HFFc6 (cell line): ENCODE data around the gene NCBP2. TPM values are rescaled to one million over a fixed set of nuclear protein-coding genes. Genes with fewer than 3 reads are reported as not detected.

Source experiments
- DNase-seq: peaks from one replicate; pipeline ENCODE4 v3.0.0-alpha.2; 2018
- H3K27ac Mint-ChIP-seq: 2 replicates; pipeline ENCODE4 v1.8.0; 2020; ENCODE audit warnings: mild to moderate bottlenecking, mixed read lengths
- H3K27me3 Mint-ChIP-seq: 2 replicates; pipeline ENCODE4 v1.8.0; 2021; ENCODE audit warnings: mild to moderate bottlenecking, moderate library complexity, mixed read lengths; ENCODE audit not compliant: insufficient read depth
- H3K36me3 Mint-ChIP-seq: 2 replicates; pipeline ENCODE4 v1.8.0; 2021; ENCODE audit warnings: low read depth, mixed read lengths
- H3K4me1 Mint-ChIP-seq: 2 replicates; pipeline ENCODE4 v1.8.0; 2020; ENCODE audit warnings: low read depth, mixed read lengths
- H3K4me3 Mint-ChIP-seq: 2 replicates; pipeline ENCODE4 v1.8.0; 2020; ENCODE audit warnings: mild to moderate bottlenecking, moderate library complexity, mixed read lengths
- H3K9me3 Mint-ChIP-seq: 2 replicates; pipeline ENCODE4 v1.8.0; 2020; ENCODE audit warnings: mild to moderate bottlenecking, mixed read lengths
- long read RNA-seq: library from polyadenylated mRNA; unstranded; transcript quantifications from one replicate; pipeline ENCODE4 v2.0.0, GENCODE V29; 2019
- total RNA-seq, 6 experiments: library from RNA; stranded (reverse); fragmentation: NEBNext Ultra II Directional; extraction: Animal tissue kit (Norgen Biotek cat#: 25700); gene quantifications; 2 replicates in 1 of 6; 3 replicates in 5 of 6; pipeline ENCODE4 v1.2.3, GENCODE V29; 2021
- TF ChIP-seq, protein P1 (sequence below): fragments of 200-600 bp; sonication (generic); IDR thresholded peaks from 2 replicates; pipeline ENCODE4 v1.5.0; 2021; ENCODE audit warnings: antibody characterized with exemption, mild to moderate bottlenecking

The NCBP2 gene
- total RNA-seq, result 10 to 100 TPM; 73.6 to 82.2 (median 76.3) TPM
- long read RNA-seq, full-length matches to known transcripts, result 124 of 141 reads
- long read RNA-seq, partial matches to known transcripts, result 4 of 141 reads
- long read RNA-seq, other reads (novel, unspliced or antisense), result 13 of 141 reads

DNA sequence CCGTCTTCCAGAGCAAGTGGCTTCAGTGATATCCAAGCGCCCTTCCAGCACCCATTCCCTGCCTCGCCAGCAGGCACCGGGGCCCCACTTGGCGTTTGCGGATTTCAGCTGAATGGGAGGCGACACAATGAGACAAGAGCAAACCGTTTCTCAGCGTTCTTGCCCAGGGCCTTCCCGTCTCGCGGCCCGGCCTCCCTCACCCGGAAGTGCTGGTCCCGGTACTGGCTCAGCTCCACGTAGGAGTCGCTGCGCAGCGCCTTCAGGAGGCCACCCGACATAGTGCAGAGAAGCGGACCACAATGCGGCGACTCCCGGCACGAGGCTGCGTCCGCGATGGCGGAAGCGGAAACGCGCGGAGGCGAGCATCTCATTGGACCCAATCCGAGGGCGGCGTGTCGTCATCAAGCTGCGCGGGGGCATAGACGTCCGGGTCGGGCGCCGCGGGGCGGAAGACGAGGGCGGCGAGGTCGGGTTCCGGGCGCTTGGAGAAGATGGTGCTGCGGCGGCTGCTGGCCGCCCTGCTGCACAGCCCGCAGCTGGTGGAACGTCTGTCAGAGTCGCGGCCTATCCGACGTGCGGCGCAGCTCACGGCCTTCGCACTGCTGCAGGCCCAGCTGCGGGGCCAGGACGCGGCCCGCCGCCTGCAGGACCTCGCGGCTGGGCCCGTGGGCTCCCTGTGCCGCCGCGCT lies at the start of gene NCBP2:
Gene NCBP2, minus strand, starts transcription at position 303 of the 689 bp plus-strand sequence. Its CDS starts 25 bp downstream, at position 278.
- H3K4me1 Mint-ChIP-seq, result peaks cover 59% of the 10 kb centered on the region
- peaks cover 10% of the 10 kb centered on the region for H3K27me3 Mint-ChIP-seq
- H3K4me3 Mint-ChIP-seq, result peak within 1 kb of the TSS; percentile 97
- H3K36me3 Mint-ChIP-seq, result peaks cover 32% of the 10 kb centered on the region
- DNase-seq, result peak; percentile 98
- peaks cover 3% of the 10 kb centered on the region; the same call in 1 of the 2 replicates for H3K9me3 Mint-ChIP-seq
- peak within 1 kb of the TSS; percentile 96 for H3K27ac Mint-ChIP-seq
- TF ChIP-seq, protein P1, sequence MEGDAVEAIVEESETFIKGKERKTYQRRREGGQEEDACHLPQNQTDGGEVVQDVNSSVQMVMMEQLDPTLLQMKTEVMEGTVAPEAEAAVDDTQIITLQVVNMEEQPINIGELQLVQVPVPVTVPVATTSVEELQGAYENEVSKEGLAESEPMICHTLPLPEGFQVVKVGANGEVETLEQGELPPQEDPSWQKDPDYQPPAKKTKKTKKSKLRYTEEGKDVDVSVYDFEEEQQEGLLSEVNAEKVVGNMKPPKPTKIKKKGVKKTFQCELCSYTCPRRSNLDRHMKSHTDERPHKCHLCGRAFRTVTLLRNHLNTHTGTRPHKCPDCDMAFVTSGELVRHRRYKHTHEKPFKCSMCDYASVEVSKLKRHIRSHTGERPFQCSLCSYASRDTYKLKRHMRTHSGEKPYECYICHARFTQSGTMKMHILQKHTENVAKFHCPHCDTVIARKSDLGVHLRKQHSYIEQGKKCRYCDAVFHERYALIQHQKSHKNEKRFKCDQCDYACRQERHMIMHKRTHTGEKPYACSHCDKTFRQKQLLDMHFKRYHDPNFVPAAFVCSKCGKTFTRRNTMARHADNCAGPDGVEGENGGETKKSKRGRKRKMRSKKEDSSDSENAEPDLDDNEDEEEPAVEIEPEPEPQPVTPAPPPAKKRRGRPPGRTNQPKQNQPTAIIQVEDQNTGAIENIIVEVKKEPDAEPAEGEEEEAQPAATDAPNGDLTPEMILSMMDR, result peak; percentile 80

DNA sequence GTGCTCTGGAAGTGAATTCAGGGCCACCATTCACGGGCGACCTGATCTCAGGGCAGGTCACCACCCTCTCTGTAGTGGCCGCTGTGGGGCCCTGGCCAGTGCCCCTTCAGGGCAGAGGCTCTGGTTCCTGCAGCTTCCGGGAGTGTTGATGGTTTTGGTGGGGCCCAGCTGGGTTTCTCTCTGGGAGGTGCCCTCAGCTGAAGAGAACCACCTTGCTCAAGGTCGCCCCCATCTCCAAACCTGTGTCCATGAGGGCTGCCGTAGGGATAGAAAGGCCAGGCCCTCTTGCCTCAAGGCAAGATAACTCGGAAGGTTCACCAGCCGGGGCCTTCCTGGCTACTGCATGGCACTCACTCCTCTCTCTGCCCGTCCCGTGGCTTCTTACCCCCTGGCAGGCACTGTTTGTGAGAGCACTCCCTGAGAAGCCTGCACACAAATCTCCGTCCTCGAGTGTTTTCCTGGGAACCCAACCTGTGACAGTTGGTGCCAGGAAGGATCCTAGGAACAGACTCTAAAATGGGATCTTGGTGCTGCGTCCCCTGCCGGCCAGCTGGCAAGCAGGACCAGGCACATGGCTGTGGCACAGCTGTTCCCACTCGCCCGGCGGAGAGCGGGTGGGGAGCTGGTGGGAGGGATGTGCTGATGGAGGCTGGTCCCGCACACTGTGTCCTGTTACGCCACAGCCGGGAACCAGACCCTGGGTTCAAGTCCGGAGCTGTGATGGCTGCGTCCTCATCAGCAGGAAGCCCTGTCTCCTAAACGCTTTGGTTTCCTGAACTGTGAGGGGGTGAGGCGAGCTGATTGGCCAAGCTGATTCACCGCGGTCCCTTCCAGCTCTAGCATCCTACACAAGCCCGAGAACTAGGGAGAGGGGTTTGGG lies 49.5 kb upstream of the NCBP2 start:
- DNase-seq, result no peak
- H3K4me3 Mint-ChIP-seq, result no peak overlapping the region
- H3K9me3 Mint-ChIP-seq, result no peaks in the 10 kb centered on the region
- no peaks in the 10 kb centered on the region for H3K4me1 Mint-ChIP-seq
- H3K36me3 Mint-ChIP-seq, result no peaks in the 10 kb centered on the region
- H3K27ac Mint-ChIP-seq, result no peak overlapping the region
- peaks cover 26% of the 10 kb centered on the region for H3K27me3 Mint-ChIP-seq
- TF ChIP-seq, protein P1, result no peak

DNA sequence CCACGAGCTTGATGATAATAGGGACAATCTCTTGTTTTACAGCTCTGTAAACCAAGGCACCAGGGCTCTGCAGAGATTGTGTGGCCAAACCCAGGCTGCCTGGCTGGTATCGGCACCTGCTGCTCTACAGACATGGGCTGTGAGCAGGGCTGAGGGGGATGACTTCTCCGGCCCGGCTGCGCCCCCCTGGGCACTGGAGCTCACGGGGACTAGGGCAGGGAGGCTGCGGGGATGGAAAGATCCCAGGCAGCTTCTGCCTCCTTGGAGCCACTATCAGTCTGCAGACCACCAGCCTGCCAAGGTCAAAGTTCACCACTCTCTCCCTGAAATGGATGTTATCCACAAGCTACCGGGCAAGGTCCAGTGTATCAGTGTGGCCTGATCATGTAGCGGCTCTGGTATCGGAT lies 48.3 kb upstream of the NCBP2 start:
- no peaks in the 10 kb centered on the region for H3K9me3 Mint-ChIP-seq
- no peak overlapping the region for H3K27ac Mint-ChIP-seq
- no peak for DNase-seq
- no peaks in the 10 kb centered on the region for H3K36me3 Mint-ChIP-seq
- TF ChIP-seq, protein P1, result no peak
- no peaks in the 10 kb centered on the region for H3K4me1 Mint-ChIP-seq
- H3K27me3 Mint-ChIP-seq, result peaks cover 32% of the 10 kb centered on the region
- no peak overlapping the region for H3K4me3 Mint-ChIP-seq

DNA sequence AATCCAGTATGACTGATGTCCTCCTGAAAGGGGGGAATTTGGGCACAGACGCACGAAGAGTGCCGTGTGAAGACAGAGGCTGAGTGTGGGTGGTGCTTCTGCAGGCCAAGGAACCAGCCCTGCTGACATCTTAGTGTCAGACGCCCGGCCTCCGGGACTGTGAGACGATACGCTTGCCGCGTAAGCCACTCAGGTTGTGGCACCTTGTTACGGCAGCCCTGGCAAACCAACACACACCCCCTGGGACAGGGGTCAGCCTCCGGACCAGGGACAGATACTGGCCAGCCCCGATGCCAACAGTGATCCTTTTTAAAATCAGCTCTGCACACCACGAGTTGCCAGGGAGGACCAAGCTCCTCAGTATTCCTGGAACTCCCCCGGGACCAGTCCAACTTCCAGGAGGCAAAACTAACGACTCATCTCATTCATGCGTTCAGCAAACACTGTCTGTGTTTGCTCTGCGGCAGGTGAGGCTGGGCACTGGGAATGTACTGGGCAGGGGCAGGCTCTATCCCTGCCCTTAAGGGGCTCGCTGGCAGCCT lies 47.5 kb upstream of the NCBP2 start:
- DNase-seq, result no peak
- H3K36me3 Mint-ChIP-seq, result no peaks in the 10 kb centered on the region
- H3K27ac Mint-ChIP-seq, result no peak overlapping the region
- no peak overlapping the region for H3K4me3 Mint-ChIP-seq
- TF ChIP-seq, protein P1, result no peak
- H3K9me3 Mint-ChIP-seq, result no peaks in the 10 kb centered on the region
- H3K27me3 Mint-ChIP-seq, result peaks cover 33% of the 10 kb centered on the region
- H3K4me1 Mint-ChIP-seq, result no peaks in the 10 kb centered on the region

DNA sequence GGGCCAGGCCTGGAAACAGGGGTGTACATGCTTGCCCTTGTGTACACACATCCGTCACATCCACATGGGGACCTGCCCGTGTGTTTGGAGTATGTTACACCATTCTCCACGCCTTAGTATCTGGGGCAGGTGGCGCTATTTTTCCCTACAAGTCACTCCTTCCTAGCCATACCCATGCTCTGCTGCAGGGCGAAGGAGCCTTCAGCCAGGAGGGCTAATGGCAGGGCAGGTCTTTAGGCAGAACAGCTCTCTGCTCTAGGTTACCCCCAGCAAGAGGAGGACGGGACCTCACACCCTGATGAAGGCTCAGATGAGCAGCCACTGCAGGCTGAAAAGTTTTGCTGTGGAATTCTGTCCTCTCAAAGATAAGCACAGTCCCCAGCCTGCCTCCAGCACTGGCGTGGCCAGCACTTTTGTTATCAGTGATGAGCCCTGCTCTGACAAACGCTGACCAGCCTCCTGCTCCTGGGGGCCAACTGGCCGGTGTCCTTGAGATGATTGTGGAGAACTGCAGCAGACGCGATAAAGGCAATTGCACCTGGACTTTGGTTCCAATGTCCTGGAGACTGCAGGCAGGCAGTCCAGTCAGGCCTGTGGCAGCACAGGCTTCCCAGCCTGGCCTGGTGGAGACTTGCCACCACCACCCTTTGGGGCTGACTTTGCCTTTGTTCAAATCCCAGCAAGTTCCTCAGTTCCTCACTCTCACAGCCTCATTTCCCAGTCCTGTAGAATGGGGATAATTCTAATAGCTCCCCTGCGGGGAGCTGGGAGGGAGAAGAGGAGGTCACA lies 46.1 kb upstream of the NCBP2 start:
- Mint-ChIP-seq H3K9me3 (peaks cover 3% of the 10 kb centered on the region), H3K4me3 (no peak overlapping the region), H3K4me1 (no peaks in the 10 kb centered on the region), H3K36me3 (peaks cover 1% of the 10 kb centered on the region; the same call in 1 of the 2 replicates), H3K27ac (no peak overlapping the region), H3K27me3 (peaks cover 33% of the 10 kb centered on the region)
- TF ChIP-seq, protein P1, result peak; percentile 48
- no peak for DNase-seq
